HG02763 (cell line): ENCODE results near the gene ALKAL2.
"Not testable (repeated sequence)": the region's sequence is repeated elsewhere in the genome, so short reads cannot be mapped to it uniquely, and the experiment has no call there.

Source experiments
- ATAC-seq: cut with Tn5 transposase; IDR thresholded peaks from one replicate; pipeline ENCODE4 v1.9.1; 2021; ENCODE audit warnings: mild to moderate bottlenecking, moderate library complexity; ENCODE audit not compliant: unreplicated experiment

The ALKAL2 gene

GRCh38 chr2:287911-288757 is at the start of gene ALKAL2:
ALKAL2 (minus strand) TSS chr2:288091; CDS start chr2:287835, 256 bp downstream.
- no peak for ATAC-seq

GRCh38 chr2:336949-337348 is 49.1 kb upstream of the ALKAL2 start:
- ATAC-seq: not testable (repeated sequence)

- no peak for ATAC-seq
Observed at GRCh38 chr2:336360-336759, 48.5 kb upstream of the ALKAL2 start.

- no peak for ATAC-seq
Observed at GRCh38 chr2:332592-332991, 44.7 kb upstream of the ALKAL2 start.

GRCh38 chr2:328761-329160 is 40.9 kb upstream of the ALKAL2 start:
- ATAC-seq: no peak

GRCh38 chr2:323035-323434 is 35.1 kb upstream of the ALKAL2 start:
- ATAC-seq: no peak

GRCh38 chr2:322326-322725 is 34.4 kb upstream of the ALKAL2 start:
- ATAC-seq: no peak

GRCh38 chr2:320561-320960 is 32.7 kb upstream of the ALKAL2 start:
- no peak for ATAC-seq

GRCh38 chr2:319059-319600 is 31.2 kb upstream of the ALKAL2 start:
- ATAC-seq: no peak

- no peak for ATAC-seq
Observed at GRCh38 chr2:317501-318424, 29.9 kb upstream of the ALKAL2 start.

GRCh38 chr2:316381-316780 is 28.5 kb upstream of the ALKAL2 start:
- ATAC-seq: no peak

- not testable (repeated sequence) for ATAC-seq
Observed at GRCh38 chr2:315925-316324, 28.0 kb upstream of the ALKAL2 start.

GRCh38 chr2:314561-315336 is 26.9 kb upstream of the ALKAL2 start:
- no peak for ATAC-seq

GRCh38 chr2:313991-314390 is 26.1 kb upstream of the ALKAL2 start:
- ATAC-seq: no peak

GRCh38 chr2:310994-311393 is 23.1 kb upstream of the ALKAL2 start:
- no peak for ATAC-seq

- ATAC-seq: no peak
Observed at GRCh38 chr2:309954-310510, 22.1 kb upstream of the ALKAL2 start.

- ATAC-seq: no peak
Observed at GRCh38 chr2:309148-309953, 21.5 kb upstream of the ALKAL2 start.

GRCh38 chr2:305366-305765 is 17.5 kb upstream of the ALKAL2 start:
- no peak for ATAC-seq

- no peak for ATAC-seq
Observed at GRCh38 chr2:296354-296753, 8.5 kb upstream of the ALKAL2 start.

- no peak for ATAC-seq
Observed at GRCh38 chr2:295090-295489, 7.2 kb upstream of the ALKAL2 start.
